ENCODE results near the gene KYNU. TPM values are rescaled to one million over a fixed set of nuclear protein-coding genes. Genes with fewer than 3 reads are reported as not detected.
"Not testable (repeated sequence)": the region's sequence is repeated elsewhere in the genome, so short reads cannot be mapped to it uniquely, and the experiment has no call there.

KYNU gene
- total RNA-seq, 8 experiments from 2014 or later, result 0.04 to 0.57 (median 0.36) TPM; not detected in 1

DNA sequence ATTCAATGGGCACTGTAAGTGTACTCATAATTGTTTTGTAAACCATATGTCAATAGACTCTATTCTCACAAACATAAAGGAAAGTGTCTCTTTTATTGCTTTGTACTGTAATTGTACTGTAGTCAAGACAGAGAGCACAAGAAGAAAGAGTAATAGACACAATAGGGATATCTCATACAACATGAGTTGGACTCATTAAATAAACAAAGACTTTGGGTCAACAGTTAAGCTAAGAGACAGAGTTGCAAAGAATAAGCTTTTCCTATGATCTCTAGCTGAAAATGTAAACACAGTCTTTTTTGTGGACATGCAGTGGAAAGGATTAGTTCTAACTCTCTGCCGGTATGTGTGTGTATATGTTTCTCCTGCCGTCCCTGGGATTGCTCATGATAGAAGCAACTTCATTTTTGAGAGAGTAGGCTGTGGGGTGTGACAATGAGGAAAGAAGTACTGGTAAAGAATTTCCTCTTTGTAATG lies 13.9 kb upstream of the KYNU start:
- 20 to 100% (median 89%) methylated on average over 1 to 2 of the region's 2 CpGs; no CpG with 5 or more reads in 2 of the 10 experiments for WGBS, 10 experiments

DNA sequence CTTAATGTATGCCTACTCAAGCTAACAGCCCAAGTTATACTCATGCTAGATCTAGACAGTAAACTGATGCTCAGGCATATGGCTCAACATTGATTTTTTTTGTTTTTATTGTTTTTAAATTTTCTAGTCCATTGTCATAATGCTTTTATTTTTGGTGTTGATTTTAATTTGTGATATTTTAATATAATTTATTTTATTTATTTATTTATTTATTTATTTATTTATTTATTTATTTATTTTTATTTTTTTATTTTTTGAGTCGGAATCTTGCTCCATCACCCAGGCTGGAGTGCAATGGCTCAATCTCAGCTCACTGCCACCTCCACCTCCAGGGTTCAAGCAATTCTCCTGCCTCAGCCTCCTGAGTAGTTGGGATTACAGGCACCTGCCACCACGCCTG lies 12.9 kb upstream of the KYNU start:
- H3K27ac ChIP-seq; H3K4me1 ChIP-seq (replicated peaks in 1 of 2); ATAC-seq (replicated peaks in 6 of 8); H3K4me3 ChIP-seq; in situ Hi-C loops (cut with MboI; ENCODE audit: low pct_unique_long_range_greater_than_20kb in 2 of 9, low sequenced_read_pairs in 9 of 9, unreplicated experiment in 9 of 9): not testable (repeated sequence)
- WGBS, 10 experiments, result 77 to 100% (median 95%) methylated on average over 1 to 2 of the region's 2 CpGs; no CpG with 5 or more reads in 2 of the 10 experiments

More for the DNA sequence above, 13.9 kb upstream of the KYNU start:
- in situ Hi-C loops (cut with MboI; ENCODE audit: low pct_unique_long_range_greater_than_20kb in 2 of 9, low sequenced_read_pairs in 9 of 9, unreplicated experiment in 9 of 9), result no loop called here
- peak in 2 of 8 experiments; percentile 28 to 64 for ATAC-seq (replicated peaks in 6 of 8)
- no peak overlapping the region for H3K4me3 ChIP-seq
- H3K27ac ChIP-seq, result no peak overlapping the region
- H3K4me1 ChIP-seq (replicated peaks in 1 of 2), result peaks cover 0 to 6% of the 10 kb centered on the region in 2 donors

DNA sequence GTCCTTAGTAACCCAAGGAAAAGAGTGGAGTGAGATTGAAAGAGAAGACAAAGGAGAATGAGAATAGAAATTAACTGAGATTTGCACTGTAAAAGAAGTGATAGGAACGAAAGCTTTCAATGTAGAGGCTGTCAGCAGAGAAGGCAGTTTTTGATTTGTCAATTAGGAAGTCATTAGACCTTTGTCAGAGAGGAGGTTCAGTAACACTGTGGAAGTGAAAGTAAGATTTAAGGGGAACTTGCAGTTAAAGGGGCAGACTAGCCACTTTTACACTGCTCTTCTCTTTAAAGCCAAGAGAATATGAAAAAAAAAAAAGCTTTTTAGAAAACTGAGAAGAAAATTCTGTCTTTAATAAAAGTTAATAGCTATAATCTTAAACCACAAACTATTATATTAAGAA lies 11.5 kb upstream of the KYNU start:
- in situ Hi-C loops (cut with MboI; ENCODE audit: low pct_unique_long_range_greater_than_20kb in 2 of 9, low sequenced_read_pairs in 9 of 9, unreplicated experiment in 9 of 9), result no loop called here
- peak in 2 of 8 experiments; percentile 47 to 51 for ATAC-seq (replicated peaks in 6 of 8)
- Histone ChIP-seq H3K4me1 (replicated peaks in 1 of 2) (peaks cover 0 to 6% of the 10 kb centered on the region in 2 donors), H3K27ac (no peak overlapping the region), H3K4me3 (no peak overlapping the region)
- WGBS, 10 experiments, result 0 to 100% (median 64%) methylated on average over 1 of the region's 1 CpG; no CpG with 5 or more reads in 1 of the 10 experiments

DNA sequence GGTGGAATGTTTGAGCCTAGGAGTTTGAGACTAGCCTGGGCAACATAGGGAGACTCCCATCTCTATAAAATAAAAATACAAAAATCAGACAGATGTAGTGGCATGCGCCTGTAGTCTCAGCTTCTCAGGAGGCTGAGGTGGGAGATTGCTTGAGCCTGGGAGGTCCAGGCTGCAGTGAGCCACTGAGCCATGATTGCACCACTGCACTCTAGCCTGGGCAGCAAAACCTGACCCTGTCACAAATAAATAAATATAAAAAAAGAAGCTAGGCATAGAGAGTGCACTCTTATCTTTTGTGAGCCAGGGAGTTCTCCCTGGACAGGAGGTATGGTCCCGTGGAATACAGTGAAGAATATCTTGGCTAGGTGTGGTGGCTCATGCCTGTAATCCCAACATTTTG lies 11.0 kb upstream of the KYNU start:
- no peak for ATAC-seq (replicated peaks in 6 of 8)
- Histone ChIP-seq H3K27ac (no peak overlapping the region), H3K4me3 (no peak overlapping the region), H3K4me1 (replicated peaks in 1 of 2) (peaks cover 0 to 6% of the 10 kb centered on the region in 2 donors)
- in situ Hi-C loops (cut with MboI; ENCODE audit: low pct_unique_long_range_greater_than_20kb in 2 of 9, low sequenced_read_pairs in 9 of 9, unreplicated experiment in 9 of 9), result no loop called here
- 80 to 100% (median 89%) methylated on average over 1 of the region's 2 CpGs; no CpG with 5 or more reads in 5 of the 10 experiments for WGBS, 10 experiments

DNA sequence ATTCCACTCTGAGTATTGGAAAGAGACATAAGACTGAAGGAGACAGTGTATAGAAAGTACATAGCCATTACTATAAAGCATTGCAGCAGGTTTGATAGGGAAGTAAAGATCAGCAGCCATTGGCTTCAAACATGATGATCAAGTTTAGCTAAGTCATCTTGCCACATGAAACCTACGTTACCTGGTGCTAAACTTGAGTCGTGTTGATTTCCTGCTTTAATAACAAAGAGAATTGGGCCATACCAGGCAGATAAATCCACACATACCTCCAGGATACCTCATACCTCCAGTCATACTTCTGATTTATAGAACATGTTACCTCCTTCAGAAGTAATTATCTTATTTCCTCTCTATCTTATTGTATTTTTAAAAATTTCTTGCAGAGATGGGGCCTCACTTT lies 10.3 kb upstream of the KYNU start:
- in situ Hi-C loops (cut with MboI; ENCODE audit: low pct_unique_long_range_greater_than_20kb in 2 of 9, low sequenced_read_pairs in 9 of 9, unreplicated experiment in 9 of 9), result no loop called here
- no peak overlapping the region for H3K27ac ChIP-seq
- H3K4me3 ChIP-seq, result no peak overlapping the region
- ATAC-seq (replicated peaks in 6 of 8), result no peak
- 39 to 100% (median 85%) methylated on average over 1 to 2 of the region's 2 CpGs; no CpG with 5 or more reads in 2 of the 10 experiments for WGBS, 10 experiments
- H3K4me1 ChIP-seq (replicated peaks in 1 of 2), result peaks cover 0 to 6% of the 10 kb centered on the region in 2 donors

DNA sequence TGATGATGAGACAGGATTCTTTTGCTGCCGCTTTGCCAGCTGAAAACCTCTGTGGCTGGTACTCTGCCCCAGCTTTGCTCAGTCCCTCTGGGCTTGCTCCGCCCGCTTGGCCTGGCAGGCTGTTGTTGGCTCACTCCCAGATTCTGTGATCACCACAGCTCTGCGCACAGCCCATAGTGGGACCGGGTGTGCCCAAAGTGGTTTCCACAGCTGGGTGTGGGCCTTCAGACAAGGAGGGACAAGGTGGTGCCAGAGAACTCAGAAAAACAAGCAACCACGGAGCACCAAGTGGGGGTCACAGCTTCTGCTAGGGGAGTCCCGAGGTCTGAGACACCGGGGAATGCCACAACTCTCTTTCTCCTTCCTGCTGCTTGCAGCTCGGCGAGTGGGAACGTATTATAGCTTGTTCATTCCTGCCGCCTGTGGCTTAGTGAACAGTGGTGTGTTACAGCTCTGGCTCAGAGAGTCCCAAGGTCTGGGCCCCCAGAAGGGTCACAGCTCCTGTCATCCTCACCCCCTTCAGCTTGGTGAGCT lies 9.2 kb upstream of the KYNU start:
- ATAC-seq (replicated peaks in 6 of 8), result peak in 3 of 8 experiments; percentile 86 to 94 (median 92)
- Histone ChIP-seq H3K27ac (no peak overlapping the region), H3K4me1 (replicated peaks in 1 of 2) (peaks cover 0 to 6% of the 10 kb centered on the region in 2 donors), H3K4me3 (no peak overlapping the region)
- WGBS, 10 experiments, result 0 to 100% (median 85%) methylated on average over 1 to 12 of the region's 12 CpGs; no CpG with 5 or more reads in 1 of the 10 experiments
- in situ Hi-C loops (cut with MboI; ENCODE audit: low pct_unique_long_range_greater_than_20kb in 2 of 9, low sequenced_read_pairs in 9 of 9, unreplicated experiment in 9 of 9), result no loop called here

DNA sequence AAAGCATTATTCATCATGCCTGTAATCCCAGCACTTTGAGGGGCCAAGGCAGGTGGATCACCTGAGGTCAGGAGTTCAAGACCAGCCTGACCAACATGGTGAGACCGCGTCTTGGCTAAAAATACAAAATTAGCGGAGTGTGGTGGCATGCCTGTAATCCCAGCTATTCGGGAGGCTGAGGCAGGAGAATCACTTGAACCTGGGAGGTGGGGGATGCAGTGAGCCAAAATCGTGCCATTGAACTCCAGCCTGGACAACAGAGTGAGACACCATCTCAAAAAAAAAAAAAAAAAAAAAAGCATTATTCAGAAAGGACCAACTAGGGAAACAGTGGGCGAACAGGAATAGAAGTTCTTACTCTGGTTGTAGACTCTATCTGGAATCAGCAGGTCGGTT lies 8.4 kb upstream of the KYNU start:
- H3K4me1 ChIP-seq (replicated peaks in 1 of 2); H3K4me3 ChIP-seq; ATAC-seq (replicated peaks in 6 of 8); in situ Hi-C loops (cut with MboI; ENCODE audit: low pct_unique_long_range_greater_than_20kb in 2 of 9, low sequenced_read_pairs in 9 of 9, unreplicated experiment in 9 of 9); H3K27ac ChIP-seq: not testable (repeated sequence)
- 82 to 100% (median 84%) methylated on average over 1 to 7 of the region's 7 CpGs; no CpG with 5 or more reads in 5 of the 10 experiments for WGBS, 10 experiments

DNA sequence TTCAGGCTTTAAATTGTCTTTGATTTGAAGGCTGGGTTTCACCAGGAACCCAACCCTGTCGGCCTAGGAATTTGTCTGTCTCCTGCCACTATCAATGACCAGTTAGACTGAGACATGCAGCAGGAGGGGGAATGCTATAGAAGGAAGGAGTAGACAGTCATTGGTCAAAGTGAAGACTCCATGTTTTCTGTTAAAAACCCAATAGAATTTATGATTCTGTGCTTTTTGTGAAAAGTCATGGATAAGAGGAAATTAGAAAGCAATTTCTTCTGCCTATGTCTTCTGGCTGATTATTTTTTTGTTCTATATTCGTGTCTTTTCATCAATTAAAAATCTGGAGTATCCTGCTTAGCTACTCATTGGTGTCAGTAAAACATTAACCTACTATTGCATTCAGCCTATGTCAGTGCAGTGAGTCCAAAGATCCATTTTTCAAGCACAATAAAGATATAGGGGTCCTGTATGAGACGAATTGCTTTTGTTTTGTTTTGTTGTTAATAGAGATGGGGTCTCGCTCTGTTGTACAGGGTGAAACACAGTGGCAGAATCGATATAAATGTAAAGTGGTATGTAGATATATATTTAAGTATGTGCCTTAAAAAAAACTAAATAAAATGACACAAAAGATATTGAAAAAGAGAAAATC lies 7.9 kb upstream of the KYNU start:
- Histone ChIP-seq H3K4me3 (no peak overlapping the region), H3K4me1 (replicated peaks in 1 of 2) (peaks cover 0 to 6% of the 10 kb centered on the region in 2 donors), H3K27ac (no peak overlapping the region)
- ATAC-seq (replicated peaks in 6 of 8), result no peak
- in situ Hi-C loops (cut with MboI; ENCODE audit: low pct_unique_long_range_greater_than_20kb in 2 of 9, low sequenced_read_pairs in 9 of 9, unreplicated experiment in 9 of 9), result no loop called here
- WGBS, 10 experiments, result 65 to 94% (median 78%) methylated on average over 3 to 5 of the region's 5 CpGs; no CpG with 5 or more reads in 1 of the 10 experiments

DNA sequence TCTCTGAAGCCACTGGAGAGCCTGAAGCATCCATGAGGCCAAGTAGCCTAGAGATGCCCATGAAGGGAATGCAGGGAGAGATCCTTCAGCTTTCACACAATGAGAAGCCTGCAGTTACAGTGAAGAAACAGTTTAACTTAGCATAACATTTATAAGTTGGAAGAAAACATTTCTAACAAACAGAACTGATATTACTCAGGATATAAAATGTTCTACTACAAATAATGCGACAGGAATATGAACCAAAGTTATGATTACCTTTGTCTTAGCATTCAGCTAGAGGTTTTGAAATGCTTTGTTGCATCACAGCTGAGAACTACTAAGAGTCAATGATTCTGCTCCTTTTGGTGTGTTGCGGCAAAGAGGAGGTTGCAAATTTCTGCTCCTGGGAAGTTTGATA lies 6.9 kb upstream of the KYNU start:
- Histone ChIP-seq H3K4me1 (replicated peaks in 1 of 2) (peaks cover 0 to 3% of the 10 kb centered on the region in 2 donors), H3K4me3 (no peak overlapping the region), H3K27ac (no peak overlapping the region)
- 83 to 100% (median 100%) methylated on average over 1 to 2 of the region's 2 CpGs; no CpG with 5 or more reads in 1 of the 10 experiments for WGBS, 10 experiments
- in situ Hi-C loops (cut with MboI; ENCODE audit: low pct_unique_long_range_greater_than_20kb in 2 of 9, low sequenced_read_pairs in 9 of 9, unreplicated experiment in 9 of 9), result no loop called here
- no peak for ATAC-seq (replicated peaks in 6 of 8)

DNA sequence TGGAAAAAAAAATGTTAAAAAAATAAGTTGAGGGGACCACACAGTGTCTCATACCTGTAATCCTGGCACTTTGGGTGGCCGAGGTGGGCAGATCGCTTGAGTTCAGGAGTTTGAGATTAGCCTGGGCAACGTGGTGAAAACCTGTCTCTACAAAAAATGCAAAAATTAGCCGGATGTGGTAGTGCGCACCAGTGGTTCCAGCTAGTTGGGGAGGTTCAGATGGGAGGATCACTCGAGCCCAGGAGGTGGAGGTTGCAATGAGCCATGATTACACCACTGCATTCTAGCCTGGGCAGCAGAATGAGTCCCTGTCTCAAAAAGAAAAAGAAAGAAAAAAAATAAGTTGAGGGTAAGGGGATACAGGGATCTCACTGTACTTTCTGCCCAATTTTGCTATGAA lies 6.1 kb upstream of the KYNU start:
- Histone ChIP-seq H3K4me3 (no peak overlapping the region), H3K4me1 (replicated peaks in 1 of 2) (no peaks in the 10 kb centered on the region), H3K27ac (no peak overlapping the region)
- ATAC-seq (replicated peaks in 6 of 8), result no peak
- WGBS, 10 experiments, result 76 to 96% (median 82%) methylated on average over 3 to 6 of the region's 6 CpGs; no CpG with 5 or more reads in 1 of the 10 experiments
- in situ Hi-C loops (cut with MboI; ENCODE audit: low pct_unique_long_range_greater_than_20kb in 2 of 9, low sequenced_read_pairs in 9 of 9, unreplicated experiment in 9 of 9), result no loop called here

DNA sequence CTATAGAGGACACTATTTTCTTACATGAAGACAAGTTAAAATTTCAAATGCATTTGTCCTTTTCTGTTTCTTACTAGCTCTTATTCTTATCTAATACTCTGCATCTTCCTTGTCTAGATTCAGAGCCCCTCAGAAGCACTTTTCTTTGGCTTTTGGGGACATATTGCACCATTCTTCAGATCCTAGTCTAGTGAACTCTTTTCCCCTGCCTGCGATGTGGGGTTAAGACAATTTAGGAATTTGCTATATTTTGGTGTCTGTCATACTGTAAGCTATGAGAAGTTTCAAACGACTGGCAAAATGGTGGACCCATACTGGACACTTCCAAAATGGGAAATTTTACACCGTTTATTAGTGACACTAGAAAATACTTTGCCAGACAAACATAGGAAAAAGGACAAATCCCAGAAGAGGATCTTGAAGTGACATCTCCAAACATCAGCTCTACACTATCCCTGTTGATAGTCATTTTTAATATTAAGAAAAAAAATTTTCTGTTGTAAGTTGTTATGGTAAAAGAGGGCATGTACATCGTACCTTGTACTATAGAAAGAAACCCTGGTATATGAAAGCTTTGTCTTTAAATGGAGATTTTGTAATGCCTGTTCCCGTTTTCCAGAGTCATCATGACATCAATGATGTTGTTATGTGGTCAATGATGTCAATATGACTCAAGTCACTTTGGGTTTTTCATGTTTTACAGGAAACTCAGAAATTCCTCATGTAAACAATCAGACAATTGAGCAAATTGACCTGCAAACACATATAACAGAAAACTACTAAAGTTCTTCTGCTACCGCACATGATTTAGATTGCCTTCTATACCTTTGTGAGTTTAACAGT lies 4.4 kb upstream of the KYNU start:
- peak in 1 of 8 experiments; percentile 12 for ATAC-seq (replicated peaks in 6 of 8)

DNA sequence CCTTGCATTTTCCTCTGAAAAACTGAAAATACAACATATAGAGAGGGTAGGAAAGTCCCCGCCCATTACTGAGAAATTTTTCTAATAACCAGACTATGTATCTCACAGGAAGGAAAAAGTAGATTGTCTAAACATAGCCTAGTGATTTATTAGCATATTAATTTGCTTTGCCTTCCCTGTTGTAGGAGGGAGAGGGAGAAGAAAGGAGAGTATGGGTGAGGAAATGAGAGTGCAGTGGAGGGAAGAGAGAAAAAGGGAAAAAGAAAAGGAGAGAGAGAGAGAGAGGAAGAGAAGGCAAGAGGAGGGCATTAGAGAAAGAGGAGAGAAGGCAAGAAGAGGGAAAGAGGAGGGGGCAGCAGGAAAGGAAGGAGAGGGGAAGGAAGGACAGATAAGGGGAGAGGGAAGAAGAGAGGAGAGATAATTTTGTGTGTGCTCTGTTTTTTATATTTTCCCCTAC lies 3.6 kb upstream of the KYNU start:
- H3K4me1 ChIP-seq (replicated peaks in 1 of 2), result no peaks in the 10 kb centered on the region
- no peak overlapping the region for H3K27ac ChIP-seq
- no peak overlapping the region for H3K4me3 ChIP-seq
- in situ Hi-C loops (cut with MboI; ENCODE audit: low pct_unique_long_range_greater_than_20kb in 2 of 9, low sequenced_read_pairs in 9 of 9, unreplicated experiment in 9 of 9), result no loop called here
- ATAC-seq (replicated peaks in 6 of 8), result peak in 2 of 8 experiments; percentile 7 to 8
- 33 to 100% (median 82%) methylated on average over 1 of the region's 1 CpG; no CpG with 5 or more reads in 1 of the 10 experiments for WGBS, 10 experiments

More for the DNA sequence above, 4.4 kb upstream of the KYNU start:
- Histone ChIP-seq H3K27ac (no peak overlapping the region), H3K4me1 (replicated peaks in 1 of 2) (no peaks in the 10 kb centered on the region), H3K4me3 (no peak overlapping the region)
- in situ Hi-C loops (cut with MboI; ENCODE audit: low pct_unique_long_range_greater_than_20kb in 2 of 9, low sequenced_read_pairs in 9 of 9, unreplicated experiment in 9 of 9), result no loop called here
- WGBS, 10 experiments, result 44 to 96% (median 84%) methylated on average over 4 to 6 of the region's 6 CpGs

All from motor neuron (in vitro differentiated cells).